Endodermal cell (in vitro differentiated cells): ENCODE results near the gene MAP4K4. TPM values are rescaled to one million over a fixed set of nuclear protein-coding genes. Genes with fewer than 3 reads are reported as not detected.

ENCODE experiments used
- DNase-seq: peaks from one replicate; pipeline ENCODE4 v3.0.0-alpha.2; 2017
- H3K27ac ChIP-seq: 2 replicates; pipeline ENCODE4 v1.5.1; 2013; ENCODE audit warnings: mild to moderate bottlenecking, low read depth, low read length, moderate library complexity
- H3K27me3 ChIP-seq: 2 replicates; pipeline ENCODE4 v1.6.1; 2013; ENCODE audit warnings: mild to moderate bottlenecking, low read length, moderate library complexity; ENCODE audit not compliant: insufficient read depth, control insufficient read depth, poor library complexity, severe bottlenecking
- H3K36me3 ChIP-seq: 2 replicates; pipeline ENCODE4 v1.7.0; 2013; ENCODE audit warnings: mild to moderate bottlenecking, low read length, moderate library complexity; ENCODE audit not compliant: control insufficient read depth, insufficient read depth
- H3K4me1 ChIP-seq: one replicate; pipeline ENCODE4 v1.7.0; 2013; ENCODE audit warnings: low read length; ENCODE audit not compliant: control insufficient read depth, insufficient read depth
- H3K4me3 ChIP-seq: 2 replicates; pipeline ENCODE4 v1.5.1; 2013; ENCODE audit warnings: mild to moderate bottlenecking, low read length, moderate library complexity
- H3K9ac ChIP-seq: 2 replicates; pipeline ENCODE4 v1.6.1; 2013; ENCODE audit warnings: mild to moderate bottlenecking, low read length, moderate library complexity; ENCODE audit not compliant: poor library complexity, severe bottlenecking; ENCODE audit errors: extremely low read depth
- H3K9me3 ChIP-seq: 2 replicates; pipeline ENCODE4 v1.6.1; 2013; ENCODE audit warnings: mild to moderate bottlenecking, low read length, moderate library complexity; ENCODE audit not compliant: control insufficient read depth
- H3K27ac Mint-ChIP-seq: 2 replicates; pipeline ENCODE4 v1.8.0; 2020; ENCODE audit warnings: mixed read lengths
- H3K27me3 Mint-ChIP-seq: 2 replicates; pipeline ENCODE4 v1.8.0; 2021; ENCODE audit warnings: mild to moderate bottlenecking, mixed read lengths; ENCODE audit not compliant: insufficient read depth
- H3K36me3 Mint-ChIP-seq: 2 replicates; pipeline ENCODE4 v1.8.0; 2020; ENCODE audit warnings: low read depth, mixed read lengths
- H3K4me1 Mint-ChIP-seq: 2 replicates; pipeline ENCODE4 v1.8.0; 2020; ENCODE audit warnings: mixed read lengths
- H3K4me3 Mint-ChIP-seq: 2 replicates; pipeline ENCODE4 v1.8.0; 2020; ENCODE audit warnings: mild to moderate bottlenecking, moderate library complexity, mixed read lengths
- H3K9me3 Mint-ChIP-seq: 2 replicates; pipeline ENCODE4 v1.8.0; 2020; ENCODE audit warnings: mild to moderate bottlenecking, mixed read lengths
- CTCF ChIP-seq: fragments of 200-600 bp; sonication (generic); conservative IDR thresholded peaks from 2 replicates; pipeline ENCODE4 v1.5.0; 2021; ENCODE audit warnings: antibody characterized with exemption, mild to moderate bottlenecking
- WGBS, 2 experiments: methylation state at CpG; one replicate each; pipeline versions ENCODE4 v1.1.5 to v1.1.7; 2013; ENCODE audit warnings: missing lambda C conversion rate in 2 of 2, mixed read lengths in 1 of 2; ENCODE audit not compliant: insufficient coverage in 1 of 2, insufficient read length in 1 of 2; 5-methylcytosine and 5-hydroxymethylcytosine counted together
- total RNA-seq, 2 donors: library from RNA; stranded (reverse); fragmentation: NEBNext Ultra II Directional in 1 of 2; extraction: Animal tissue kit (Norgen Biotek cat#: 25700) in 1 of 2; gene quantifications; 2 replicates in 1 of 2; 3 replicates in 1 of 2; pipeline ENCODE4 v1.2.1, GENCODE V29; 2021

MAP4K4 gene
- total RNA-seq, 2 donors from 2014 or later: 130 to 142 TPM

- no peak for TF ChIP-seq CTCF
- Mint-ChIP-seq H3K27ac (no peak overlapping the region), H3K4me1 (peaks cover 38% of the 10 kb centered on the region), H3K4me3 (no peak overlapping the region), H3K9me3 (no peaks in the 10 kb centered on the region), H3K36me3 (peaks cover 2% of the 10 kb centered on the region), H3K27me3 (no peaks in the 10 kb centered on the region)
- no peak overlapping the region for H3K9ac ChIP-seq
- 94% methylated on average over 3 of the region's 3 CpGs for WGBS, 2 experiments
- no peak for DNase-seq
- H3K36me3 ChIP-seq: no peaks in the 10 kb centered on the region
- H3K4me3 ChIP-seq: no peak overlapping the region
- no peaks in the 10 kb centered on the region for H3K9me3 ChIP-seq
- peaks cover 7% of the 10 kb centered on the region for H3K4me1 ChIP-seq
- H3K27ac ChIP-seq: no peak overlapping the region
- H3K27me3 ChIP-seq: no peaks in the 10 kb centered on the region
Observed at GRCh38 chr2:101725038-101725437, 27.5 kb downstream of the MAP4K4 start.

- Mint-ChIP-seq H3K36me3 (peaks cover 2% of the 10 kb centered on the region), H3K4me1 (peaks cover 38% of the 10 kb centered on the region), H3K27me3 (no peaks in the 10 kb centered on the region), H3K27ac (no peak overlapping the region), H3K4me3 (no peak overlapping the region), H3K9me3 (no peaks in the 10 kb centered on the region)
- Histone ChIP-seq H3K27ac (no peak overlapping the region), H3K9me3 (no peaks in the 10 kb centered on the region), H3K4me1 (peaks cover 7% of the 10 kb centered on the region), H3K9ac (no peak overlapping the region), H3K4me3 (no peak overlapping the region), H3K36me3 (no peaks in the 10 kb centered on the region), H3K27me3 (no peaks in the 10 kb centered on the region)
- DNase-seq: peak; percentile 75
- WGBS, 2 experiments: 40 to 81% methylated on average over 1 to 5 of the region's 5 CpGs
- peak; percentile 84 for TF ChIP-seq CTCF
Observed at GRCh38 chr2:101725515-101726192, 28.1 kb downstream of the MAP4K4 start.

GRCh38 chr2:101728865-101729264, 31.4 kb downstream of the MAP4K4 start:
- Mint-ChIP-seq H3K36me3 (peaks cover 2% of the 10 kb centered on the region), H3K9me3 (no peaks in the 10 kb centered on the region), H3K27ac (no peak overlapping the region), H3K4me1 (peaks cover 24% of the 10 kb centered on the region), H3K27me3 (no peaks in the 10 kb centered on the region), H3K4me3 (no peak overlapping the region)
- Histone ChIP-seq H3K9me3 (no peaks in the 10 kb centered on the region), H3K36me3 (no peaks in the 10 kb centered on the region), H3K4me1 (no peaks in the 10 kb centered on the region), H3K4me3 (no peak overlapping the region), H3K27me3 (no peaks in the 10 kb centered on the region), H3K9ac (no peak overlapping the region), H3K27ac (no peak overlapping the region)
- WGBS, 2 experiments: no CpG with 5 or more reads among the region's 1 CpG
- TF ChIP-seq CTCF: no peak
- DNase-seq: no peak
